NCI-H2107 (cell line): ENCODE results near the gene QPCTL.
"Not testable (repeated sequence)": the region's sequence is repeated elsewhere in the genome, so short reads cannot be mapped to it uniquely, and the experiment has no call there.

Experiments used
- DNase-seq: peaks from one replicate; lab custom pipeline; 2025; lab: John Stamatoyannopoulos, UW

Gene QPCTL

DNA sequence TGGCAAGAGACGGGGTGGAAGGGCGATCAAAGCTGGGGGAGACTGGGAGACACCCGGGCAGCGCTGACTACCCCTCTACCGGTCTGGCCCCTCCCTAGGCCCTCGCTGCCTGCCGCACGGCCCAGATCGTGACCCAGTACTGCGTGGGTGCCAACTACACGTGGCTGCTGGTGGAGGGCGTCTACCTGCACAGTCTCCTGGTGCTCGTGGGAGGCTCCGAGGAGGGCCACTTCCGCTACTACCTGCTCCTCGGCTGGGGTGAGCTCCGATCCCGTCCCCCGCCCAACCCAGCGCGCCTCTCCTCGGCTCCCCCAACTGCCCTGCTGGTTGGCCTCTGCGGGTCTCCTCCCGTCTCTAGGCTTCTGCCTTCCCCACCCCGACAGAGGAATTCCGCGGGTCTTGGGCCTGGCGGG, 15.6 kb upstream of the QPCTL start:
- no peak for DNase-seq

DNA sequence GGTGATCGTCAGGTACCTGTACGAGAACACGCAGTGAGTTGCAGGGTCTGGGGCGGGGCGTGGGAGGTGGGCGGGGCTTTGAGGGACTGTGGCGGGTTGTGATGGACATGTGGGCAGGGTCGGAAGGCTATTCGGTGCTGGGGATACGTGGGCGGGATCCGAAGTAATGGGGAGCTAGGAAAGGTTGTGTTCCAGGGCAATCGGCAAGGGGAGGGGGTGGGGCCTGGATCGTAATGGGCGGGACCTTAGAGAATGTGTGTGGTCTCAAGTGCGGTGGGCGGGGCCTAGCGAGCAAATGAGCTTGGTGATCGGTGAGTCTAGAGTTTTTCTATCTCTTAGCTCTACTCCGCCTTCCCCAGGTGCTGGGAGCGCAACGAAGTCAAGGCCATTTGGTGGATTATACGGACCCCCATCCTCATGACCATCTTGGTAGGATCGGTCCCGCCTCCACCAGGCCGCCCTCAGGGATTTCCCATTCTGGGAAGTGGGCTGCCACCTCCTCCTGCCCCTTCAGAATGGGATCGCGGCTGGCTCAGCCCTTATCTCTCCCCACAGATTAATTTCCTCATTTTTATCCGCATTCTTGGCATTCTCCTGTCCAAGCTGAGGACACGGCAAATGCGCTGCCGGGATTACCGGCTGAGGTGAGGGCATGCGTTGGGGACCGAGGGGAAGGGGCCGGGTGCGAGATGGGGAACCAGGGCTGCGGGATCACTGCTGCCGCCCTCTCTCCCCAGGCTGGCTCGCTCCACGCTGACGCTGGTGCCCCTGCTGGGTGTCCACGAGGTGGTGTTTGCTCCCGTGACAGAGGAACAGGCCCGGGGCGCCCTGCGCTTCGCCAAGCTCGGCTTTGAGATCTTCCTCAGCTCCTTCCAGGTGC, 14.9 kb upstream of the QPCTL start:
- no peak for DNase-seq

DNA sequence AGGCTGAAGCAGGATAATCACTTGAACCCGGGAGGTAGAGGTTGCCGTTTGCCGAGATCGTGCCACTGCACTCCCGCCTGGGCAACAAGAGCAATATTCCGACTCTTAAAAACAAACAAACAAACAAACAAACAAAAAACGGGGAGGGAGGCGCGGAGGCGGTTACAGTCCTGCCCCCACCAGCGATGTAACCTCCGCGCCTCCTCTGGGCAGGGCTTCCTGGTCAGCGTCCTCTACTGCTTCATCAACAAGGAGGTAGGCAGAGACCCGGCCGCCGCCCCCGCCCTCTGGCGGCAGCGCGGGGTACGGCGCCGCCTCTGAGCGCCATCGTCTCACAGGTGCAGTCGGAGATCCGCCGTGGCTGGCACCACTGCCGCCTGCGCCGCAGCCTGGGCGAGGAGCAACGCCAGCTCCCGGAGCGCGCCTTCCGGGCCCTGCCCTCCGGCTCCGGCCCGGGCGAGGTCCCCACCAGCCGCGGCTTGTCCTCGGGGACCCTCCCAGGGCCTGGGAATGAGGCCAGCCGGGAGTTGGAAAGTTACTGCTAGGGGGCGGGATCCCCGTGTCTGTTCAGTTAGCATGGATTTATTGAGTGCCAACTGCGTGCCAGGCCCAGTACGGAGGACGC, 11.0 kb upstream of the QPCTL start:
- peak; percentile 43 for DNase-seq

DNA sequence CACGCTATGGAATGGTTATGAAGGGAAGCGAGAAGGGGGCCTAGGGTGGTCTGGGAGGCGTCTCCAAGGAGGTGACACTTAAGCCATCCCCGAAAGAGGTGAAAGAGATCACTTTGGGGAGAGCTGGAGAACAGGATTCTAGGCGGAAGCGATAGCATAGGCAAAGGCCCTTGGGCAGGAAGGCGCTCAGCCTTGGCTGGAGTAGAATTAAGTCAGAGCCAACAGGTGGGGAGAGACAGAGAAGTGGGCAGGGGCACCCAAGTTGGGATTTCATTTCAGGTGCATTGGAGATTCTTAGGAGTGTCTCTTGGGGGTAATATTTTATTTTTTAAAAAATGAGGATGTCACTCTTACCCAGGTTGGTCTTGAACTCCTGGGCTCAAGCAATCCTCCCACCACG, 10.3 kb upstream of the QPCTL start:
- no peak for DNase-seq

DNA sequence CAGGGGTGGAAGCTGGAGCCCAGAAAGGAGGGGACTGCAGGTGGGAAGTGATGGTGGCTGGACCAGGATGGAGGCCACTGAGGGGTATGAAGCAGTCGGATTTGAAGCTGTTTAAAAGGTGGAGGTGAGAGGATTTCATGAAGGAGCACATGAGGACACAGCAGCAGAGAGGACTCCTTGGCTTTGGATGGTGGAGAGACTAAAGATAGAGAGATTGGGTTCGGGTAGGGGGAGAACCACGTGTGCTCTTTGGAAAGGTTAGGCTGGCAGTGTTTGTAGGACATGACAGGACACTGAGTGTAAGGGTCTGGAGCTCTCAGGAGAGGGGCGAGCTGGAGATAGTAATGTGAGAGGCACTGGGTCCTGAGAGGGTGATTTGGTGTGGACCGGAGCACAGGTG, 9.6 kb upstream of the QPCTL start:
- no peak for DNase-seq

DNA sequence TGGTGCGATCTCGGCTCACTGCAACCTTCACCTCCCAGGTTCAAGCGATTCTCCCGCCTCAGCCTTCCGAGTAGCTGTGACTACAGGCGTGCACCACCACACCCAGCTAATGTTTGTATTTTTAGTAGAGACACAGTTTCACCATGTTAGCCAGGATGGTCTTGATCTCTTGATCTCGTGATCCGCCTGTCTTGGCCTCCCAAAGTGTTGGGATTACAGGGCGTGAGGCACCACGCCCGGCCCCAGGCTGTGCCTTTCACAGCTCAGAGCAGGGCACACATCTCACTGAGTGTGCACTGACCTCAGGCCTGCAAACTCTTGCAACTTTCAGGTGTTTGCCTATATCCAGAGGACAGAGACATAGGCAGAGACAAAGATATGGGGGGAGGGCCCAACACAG, 7.4 kb upstream of the QPCTL start:
- not testable (repeated sequence) for DNase-seq

DNA sequence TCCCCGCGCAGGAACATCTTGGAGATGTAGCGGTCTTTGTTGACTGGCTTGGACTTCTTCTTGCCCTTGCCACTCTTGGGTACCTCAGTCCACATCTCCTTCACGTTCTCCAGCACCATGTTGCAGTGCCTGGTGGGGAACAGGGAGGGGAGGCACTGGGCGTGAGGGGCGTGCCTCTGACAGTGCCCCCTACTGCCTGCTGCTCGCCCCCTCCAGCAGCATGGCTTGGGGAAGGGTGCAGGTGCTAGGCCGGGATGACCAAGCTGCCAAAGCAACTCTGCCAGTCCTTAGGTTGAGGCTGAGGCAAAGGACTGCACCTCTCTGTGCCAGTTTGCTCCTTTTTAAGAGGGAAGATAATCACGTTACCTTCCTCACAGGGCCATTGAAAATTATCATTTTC, 4.9 kb upstream of the QPCTL start:
- no peak for DNase-seq

DNA sequence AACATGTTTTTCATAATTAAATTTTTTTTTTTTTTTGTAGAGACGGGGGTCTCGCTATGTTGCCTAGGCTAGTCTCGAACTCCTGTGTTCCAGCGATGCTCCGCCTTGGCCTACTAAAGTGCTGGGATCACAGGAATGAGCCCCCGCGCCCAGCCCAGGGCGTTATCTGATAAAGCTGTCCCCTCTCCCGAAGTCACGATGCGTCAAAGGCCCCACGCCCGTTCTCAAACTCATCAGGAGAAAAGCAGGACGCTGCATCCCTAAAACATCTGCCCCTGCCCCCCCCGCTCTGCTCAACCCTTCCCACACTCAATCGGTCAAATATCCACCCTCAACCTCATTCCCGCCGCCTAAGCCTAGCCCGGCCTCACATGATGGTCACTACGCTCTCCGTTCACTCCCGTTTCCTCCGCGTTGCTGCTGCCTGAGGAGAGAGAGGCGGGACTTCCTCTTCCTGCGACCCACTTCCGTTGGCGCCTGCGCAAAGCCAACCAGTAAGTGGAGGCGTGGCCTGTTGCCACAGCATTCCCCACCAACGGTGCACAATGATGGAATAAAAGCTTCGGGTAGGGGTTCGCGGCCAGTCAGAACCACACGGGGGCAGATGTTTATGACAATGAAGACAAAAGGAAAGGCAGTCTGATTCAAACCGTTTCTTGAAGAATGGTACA, 815 bp upstream of the QPCTL start, which contains the start of gene SNRPD2:
TSS of gene SNRPD2 (minus strand) at position 438 of the 671 bp plus-strand sequence. CDS start at position 373, 65 bp downstream.
- DNase-seq: peak; percentile 88

DNA sequence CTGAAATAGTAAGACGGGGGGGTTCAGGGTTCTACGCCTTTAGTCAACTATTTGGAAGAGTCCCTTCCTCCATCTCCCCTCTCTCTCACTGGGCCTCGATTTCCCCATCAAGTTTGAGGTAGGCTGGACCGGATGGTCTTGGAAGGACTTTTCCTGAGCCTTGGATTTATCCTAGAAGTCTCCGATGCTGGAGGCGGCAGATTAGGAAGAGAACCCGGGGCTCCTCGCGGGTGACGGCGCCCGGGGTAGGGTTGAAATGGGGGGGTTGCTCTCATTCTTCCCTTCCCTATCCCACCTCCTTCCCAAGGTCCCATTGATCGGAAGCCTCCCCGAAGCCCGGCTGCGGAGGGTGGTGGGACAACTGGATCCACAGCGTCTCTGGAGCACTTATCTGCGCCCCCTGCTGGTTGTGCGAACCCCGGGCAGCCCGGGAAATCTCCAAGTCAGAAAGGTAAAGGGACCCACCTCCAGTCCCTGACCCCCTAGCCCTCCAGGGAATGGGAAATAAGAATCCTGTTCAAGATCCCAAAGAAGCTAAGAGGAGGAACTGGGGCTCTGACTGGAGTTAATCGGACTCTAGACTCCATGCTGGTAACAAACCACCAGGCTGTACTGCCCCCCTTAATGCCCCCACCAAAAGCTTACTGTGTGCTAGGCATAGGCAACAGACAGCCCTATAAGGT, 781 bp downstream of the QPCTL start:
- DNase-seq: no peak

DNA sequence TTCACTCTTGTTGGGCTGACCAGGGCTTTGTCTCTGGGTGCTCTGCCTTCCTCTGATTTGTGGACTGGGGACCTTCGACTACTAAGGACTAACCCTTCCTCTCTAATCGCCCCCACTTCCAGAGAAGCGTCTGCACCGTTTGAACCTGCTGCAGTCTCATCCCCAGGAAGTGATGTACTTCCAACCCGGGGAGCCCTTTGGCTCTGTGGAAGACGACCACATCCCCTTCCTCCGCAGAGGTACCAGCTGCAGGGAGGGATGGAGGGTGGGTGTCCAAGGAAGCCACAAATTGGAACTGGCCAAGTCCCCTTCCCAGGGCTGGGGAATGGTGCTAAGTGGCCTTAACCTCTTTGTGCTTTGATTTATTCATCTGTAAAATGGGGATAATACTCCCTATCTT, 9.2 kb downstream of the QPCTL start:
- no peak for DNase-seq

DNA sequence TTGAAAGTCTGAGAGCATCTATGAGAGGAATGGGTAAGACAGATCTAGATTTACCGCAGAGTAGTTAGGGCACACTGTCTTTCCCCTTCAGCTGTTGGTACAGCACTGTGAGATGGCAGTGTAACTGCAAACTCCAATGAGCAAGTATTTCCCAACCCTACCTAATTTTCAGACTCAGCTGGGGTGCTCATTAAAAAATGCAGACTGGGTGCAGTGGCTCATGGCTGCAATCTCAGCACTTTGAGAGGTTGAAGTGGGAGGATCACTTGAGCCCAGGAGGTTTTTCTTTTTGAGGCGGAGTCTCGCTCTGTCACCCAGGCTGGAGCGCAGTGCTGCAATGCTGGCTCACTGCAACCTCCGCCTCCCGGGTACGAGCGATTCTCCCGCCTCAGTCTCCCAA, 12.6 kb downstream of the QPCTL start:
- no peak for DNase-seq

DNA sequence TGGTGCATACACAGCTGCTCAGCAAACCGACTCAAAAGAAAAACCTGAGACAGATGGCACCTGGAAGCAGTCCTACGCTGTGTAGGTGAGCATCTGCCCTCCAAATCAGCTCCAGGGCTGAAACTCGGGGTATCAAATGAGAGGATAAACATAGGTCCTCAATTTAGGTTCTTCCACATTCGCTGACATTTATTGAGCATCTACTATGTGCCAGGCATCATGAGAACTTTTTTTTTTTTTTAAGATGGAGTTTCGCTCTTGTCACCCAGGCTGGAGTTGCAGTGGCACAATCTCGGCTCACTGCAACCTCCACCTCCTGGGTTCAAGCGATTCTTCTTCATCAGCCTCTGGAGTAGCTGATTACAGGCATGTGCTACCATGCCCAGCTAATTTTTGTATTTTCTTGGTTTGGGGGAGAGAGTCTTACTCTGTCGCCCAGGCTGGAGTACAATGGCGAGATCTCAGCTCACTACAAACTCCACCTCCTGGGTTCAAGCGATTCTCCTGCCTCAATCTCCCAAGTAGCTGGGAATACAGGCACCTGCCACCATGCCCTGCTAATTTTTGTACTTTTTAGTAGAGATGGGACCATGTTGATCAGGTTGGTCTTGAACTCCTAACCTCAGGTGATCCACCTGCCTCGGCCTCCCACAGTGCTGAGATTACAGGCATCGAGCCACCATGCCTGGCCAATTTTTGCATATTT, 13.4 kb downstream of the QPCTL start:
- no peak for DNase-seq

DNA sequence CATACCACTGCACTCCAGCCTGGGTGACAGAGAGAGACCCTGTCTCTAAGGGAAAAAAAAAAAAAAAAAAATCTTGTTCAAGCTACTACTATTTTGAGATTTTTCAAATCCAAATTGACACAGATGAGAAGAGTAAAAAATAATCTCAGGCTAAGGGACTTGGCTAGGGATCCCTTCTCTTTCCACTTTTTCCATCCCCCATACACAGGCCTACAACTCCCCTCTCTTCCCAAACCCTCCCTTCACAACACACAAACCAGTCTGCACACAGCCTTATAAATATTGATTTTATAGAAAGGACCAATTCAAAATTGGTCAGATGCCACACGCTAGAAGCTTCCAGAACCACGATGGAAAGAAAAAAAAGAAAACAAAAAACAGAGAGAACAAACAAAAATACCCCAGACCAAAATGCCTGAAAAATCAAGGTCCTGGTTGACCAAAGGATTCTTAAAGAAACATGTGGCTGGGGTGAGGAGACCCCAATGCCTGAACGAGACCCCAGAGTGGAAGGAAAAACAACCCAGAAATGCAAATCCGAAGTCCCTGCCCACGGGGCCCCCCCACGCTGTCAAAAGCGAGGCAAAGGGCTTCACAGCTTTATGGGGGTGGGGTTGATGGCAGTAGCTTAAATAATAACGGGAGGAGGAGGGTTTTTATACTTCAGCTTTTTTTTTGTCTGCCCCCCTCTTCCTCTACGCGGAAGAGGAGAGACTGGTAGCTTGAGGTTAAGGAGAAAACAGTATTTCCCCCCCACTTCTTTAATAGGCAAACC, 18.1 kb downstream of the QPCTL start:
- DNase-seq: no peak

DNA sequence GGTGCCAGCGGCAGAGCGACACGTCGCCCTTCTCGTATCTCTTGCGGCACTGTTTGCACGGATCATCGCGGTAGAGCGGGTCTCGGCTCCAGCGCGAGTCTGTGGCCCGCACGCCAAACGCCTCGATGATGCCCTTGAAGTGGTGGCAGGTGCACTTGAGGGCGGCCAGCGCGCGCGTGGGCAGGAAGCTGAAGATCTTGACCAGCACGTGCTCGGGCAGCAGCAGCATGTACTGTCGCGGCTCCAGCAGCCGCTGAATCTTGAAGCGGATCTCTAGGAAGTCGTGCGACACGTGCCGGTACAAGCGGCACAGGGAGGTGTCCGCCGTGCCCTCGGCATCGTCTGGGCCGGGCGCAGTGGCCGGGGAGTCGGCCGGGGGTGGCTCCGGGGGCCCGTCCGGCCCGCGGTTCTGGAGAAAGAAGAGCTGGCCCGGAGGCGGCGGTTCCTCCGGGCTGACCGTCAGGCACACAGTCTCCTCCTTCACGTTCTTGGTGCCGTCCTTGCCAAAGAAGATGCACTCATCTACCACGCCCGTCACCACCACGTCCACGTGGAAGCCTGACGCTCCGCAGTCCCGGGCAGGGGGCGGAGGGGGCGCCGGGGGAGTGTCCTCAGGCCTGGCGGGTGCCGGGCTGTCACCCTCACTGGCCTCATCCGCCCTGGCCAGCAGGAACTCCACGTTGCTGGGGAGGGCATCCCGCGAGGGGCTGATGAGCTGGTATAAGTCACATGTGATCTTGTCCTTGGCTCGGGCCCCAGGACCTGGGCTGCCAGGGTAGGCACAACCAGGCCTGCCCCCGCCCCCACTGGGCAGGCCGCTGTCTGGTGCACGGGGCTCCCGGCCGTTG, 19.6 kb downstream of the QPCTL start:
- DNase-seq: no peak

DNA sequence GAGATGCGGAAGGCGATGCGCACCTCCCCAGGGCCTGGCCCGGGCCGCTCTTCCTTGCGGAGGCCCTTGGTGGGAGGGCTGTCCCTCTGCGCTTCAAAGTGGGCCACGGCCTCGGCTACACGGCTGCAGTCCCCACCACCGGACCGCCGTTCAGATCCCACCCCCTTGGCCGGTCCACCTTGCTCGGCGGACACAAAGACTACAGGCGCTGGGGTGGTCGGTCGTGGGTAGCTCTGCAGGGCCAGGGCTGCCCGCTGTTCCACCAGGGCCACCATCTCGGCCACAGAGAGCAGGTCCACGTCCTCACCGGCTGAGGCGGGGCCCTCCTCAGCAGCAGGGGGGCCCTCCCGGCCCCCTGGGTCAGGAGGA, 20.2 kb downstream of the QPCTL start:
- DNase-seq: no peak

DNA sequence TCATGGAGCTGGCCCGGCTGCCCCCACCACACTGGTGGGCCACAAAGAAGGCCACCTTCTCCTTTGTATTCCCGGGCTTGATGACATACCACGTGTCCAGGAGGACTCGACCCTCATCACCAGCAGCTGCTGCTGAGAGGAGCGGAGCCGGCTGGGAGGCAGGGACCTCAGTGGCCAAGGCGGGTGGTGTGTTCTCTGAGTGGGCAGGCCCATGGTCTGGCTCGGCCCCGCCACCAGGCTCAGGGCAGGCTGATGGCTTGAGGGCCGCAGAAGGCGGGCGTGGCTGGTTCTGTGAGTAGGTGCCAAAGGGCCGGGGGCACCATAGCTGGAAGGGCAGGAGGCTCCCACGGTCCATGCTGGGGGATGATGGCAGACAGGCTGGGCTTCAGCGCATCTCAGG, 20.7 kb downstream of the QPCTL start:
- DNase-seq: no peak

DNA sequence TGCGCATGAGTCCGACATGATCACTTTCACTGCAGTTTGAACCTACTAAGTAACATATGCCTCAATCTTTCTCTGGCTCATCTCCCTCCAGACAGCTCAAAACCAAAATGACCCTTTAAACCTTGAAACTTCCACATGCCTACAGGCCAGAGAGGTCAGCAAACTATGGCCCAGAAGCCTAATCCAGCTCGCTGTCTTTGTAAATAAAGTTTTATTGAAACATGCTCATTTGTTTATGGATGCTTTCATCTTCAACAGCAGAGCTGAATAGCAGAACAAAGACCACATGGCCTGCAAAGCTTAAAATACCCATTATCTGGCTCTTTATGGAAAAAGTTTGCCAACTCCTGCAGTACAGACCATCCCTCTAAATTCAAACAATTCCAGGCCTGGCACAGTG, 22.7 kb downstream of the QPCTL start:
- no peak for DNase-seq

DNA sequence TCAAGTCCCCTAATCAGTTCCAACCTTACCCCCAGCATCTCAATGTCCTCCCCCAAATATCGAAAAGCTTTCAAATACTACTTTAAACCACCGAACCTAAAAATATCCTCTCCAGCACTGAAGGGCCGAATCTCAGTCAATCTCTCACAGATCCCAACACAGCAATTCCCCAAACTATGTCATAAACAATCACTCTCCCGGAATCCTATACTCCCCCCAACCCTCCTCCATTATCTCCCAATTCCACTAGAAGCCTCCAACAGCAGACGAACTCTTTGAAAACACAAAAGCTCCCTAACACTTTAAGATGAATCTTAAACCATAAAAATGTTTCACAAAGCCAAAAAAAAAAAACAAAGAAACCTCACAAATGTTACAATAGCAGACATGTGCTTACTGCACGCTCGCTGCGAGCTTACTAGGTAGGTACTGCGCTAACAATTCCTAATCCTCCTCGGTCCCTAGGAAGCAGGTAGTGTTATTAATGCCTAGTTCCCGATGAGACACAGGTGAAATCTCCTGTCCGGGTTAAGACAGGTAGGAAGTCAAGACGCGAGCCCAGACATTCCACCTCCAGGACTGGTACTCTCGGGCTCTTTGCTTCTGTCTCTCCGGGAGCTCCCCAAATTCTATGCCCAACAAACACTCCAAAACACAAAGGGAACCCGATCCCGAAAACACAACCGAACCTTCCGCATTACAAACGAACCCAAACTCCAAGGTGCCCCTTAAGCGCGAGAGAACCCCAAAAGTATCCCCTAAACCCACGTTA, 24.1 kb downstream of the QPCTL start:
- no peak for DNase-seq
